ENCODE measurements around the gene CLPX.

Gene CLPX

DNA sequence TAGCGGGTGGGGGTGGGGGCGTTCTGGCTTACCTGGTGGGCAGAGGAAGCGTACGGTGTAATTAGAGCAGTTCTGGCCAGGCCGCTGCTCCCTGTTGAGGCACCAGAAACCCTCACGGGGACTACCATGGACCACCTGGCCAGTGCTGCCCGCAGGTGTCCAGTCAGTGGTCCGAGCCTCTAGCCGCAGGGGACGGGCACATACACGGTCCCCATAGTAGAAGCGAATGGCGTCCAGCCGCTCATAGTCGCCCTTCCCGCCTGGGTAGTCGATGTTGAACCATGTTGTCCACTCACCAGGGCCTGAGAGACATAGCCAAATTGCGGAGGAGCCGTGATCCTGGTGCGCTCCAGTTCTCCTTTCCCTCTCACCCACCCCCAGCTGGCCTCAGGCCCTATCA is 21.6 kb upstream of the CLPX start:
- DNase-seq (ENCODE audit: low read depth), result no peak
- TF ChIP-seq, protein P1, sequence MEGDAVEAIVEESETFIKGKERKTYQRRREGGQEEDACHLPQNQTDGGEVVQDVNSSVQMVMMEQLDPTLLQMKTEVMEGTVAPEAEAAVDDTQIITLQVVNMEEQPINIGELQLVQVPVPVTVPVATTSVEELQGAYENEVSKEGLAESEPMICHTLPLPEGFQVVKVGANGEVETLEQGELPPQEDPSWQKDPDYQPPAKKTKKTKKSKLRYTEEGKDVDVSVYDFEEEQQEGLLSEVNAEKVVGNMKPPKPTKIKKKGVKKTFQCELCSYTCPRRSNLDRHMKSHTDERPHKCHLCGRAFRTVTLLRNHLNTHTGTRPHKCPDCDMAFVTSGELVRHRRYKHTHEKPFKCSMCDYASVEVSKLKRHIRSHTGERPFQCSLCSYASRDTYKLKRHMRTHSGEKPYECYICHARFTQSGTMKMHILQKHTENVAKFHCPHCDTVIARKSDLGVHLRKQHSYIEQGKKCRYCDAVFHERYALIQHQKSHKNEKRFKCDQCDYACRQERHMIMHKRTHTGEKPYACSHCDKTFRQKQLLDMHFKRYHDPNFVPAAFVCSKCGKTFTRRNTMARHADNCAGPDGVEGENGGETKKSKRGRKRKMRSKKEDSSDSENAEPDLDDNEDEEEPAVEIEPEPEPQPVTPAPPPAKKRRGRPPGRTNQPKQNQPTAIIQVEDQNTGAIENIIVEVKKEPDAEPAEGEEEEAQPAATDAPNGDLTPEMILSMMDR (conservative IDR thresholded peaks at IDR 0.05; ENCODE audit: low read depth, low read length), result no peak
- H3K4me3 ChIP-seq (ENCODE audit: low read length), result no peak overlapping the region

DNA sequence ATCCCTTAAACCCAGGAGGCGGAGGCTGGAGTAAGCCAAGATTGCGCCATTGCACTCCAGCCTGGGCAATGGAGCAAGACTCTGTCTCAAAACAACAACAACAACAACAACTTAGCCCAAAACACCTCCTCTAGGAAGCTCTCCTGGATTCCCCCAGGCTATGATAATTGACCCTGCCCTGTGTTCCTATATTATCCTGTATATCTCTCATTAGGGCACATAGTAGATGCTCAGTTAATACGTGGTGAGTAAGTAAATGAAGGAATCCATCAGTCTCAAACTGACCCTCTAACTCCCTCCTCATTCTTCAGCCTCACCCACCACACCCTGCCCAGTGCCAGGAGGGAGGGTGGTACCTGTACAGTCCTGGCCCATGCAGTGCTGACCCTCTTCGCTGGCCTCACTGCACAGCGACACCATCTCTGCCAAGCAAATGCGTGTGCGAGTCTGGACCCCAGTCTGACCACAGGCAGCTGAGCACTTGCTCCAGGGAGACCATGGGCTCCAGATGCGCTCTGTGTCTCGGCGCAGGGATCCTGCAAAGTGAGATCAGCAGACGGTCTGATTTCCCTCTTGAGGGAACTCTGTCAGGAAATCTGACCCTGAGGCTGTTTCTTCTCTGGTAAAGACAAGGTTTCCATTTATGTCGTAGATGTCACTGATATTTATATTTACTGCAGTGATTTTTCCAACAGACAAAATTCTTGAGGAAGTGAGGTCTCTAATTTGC is 20.0 kb upstream of the CLPX start:
- TF ChIP-seq, protein P1 (conservative IDR thresholded peaks at IDR 0.05; ENCODE audit: low read depth, low read length), result no peak
- no peak for DNase-seq (ENCODE audit: low read depth)
- no peak overlapping the region for H3K4me3 ChIP-seq (ENCODE audit: low read length)

DNA sequence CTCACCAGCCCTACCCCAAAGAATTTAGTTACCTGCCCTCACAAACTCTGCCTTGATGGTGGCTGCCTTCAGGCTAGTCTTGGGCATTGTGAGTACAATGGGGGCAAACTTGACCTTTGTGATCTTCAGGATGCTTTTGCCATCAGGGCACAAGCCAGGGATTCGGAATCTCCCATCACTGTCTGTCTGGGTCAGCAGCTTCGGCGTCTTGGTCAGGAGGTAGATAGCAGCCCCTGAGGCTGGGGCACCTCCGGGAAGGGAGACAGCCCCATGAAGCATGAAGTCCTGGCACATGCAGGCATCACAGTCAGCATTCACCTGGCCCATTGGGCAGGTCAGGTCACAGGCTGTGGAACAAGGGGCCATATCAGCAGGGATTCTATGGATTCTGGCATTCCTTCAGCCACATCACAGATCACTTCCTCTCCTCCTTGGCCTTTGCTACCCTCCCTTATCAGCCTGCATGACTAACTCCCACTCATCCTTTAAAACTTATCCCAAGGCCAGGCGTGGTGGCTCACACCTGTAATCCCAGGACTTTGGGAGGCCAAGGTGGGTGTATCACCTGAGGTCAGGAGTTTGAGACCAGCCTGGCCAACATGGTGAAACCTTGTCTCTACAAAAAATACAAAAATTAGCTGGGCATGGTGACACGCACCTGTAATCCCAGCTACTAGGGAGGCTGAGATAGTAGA is 19.2 kb upstream of the CLPX start:
- no peak for DNase-seq (ENCODE audit: low read depth)
- TF ChIP-seq, protein P1 (conservative IDR thresholded peaks at IDR 0.05; ENCODE audit: low read depth, low read length), result no peak

DNA sequence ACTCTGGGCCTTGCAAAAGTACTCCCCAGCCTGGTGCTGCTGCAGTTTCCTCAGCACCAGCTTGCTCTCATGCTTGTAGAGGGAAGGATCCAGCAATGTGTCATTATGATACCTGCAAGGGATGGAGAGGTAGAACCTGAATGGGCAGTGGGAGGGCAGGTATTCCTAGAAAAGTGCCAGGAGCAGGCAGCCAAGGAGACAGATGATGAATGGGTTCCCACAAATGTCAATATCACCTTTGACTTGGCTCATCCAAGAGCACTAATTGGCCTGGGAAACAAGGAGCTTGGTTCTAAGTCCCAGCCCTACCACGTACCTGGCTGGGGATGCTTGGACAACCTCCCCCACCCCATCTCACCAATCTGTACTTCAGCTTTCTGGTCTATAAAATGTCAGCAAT is 16.8 kb upstream of the CLPX start:
- DNase-seq (ENCODE audit: low read depth), result no peak
- TF ChIP-seq, protein P1 (conservative IDR thresholded peaks at IDR 0.05; ENCODE audit: low read depth, low read length), result no peak
- no peak overlapping the region for H3K4me3 ChIP-seq (ENCODE audit: low read length)

More for the DNA sequence above, 19.2 kb upstream of the CLPX start:
- H3K4me3 ChIP-seq (ENCODE audit: low read length), result no peak overlapping the region

DNA sequence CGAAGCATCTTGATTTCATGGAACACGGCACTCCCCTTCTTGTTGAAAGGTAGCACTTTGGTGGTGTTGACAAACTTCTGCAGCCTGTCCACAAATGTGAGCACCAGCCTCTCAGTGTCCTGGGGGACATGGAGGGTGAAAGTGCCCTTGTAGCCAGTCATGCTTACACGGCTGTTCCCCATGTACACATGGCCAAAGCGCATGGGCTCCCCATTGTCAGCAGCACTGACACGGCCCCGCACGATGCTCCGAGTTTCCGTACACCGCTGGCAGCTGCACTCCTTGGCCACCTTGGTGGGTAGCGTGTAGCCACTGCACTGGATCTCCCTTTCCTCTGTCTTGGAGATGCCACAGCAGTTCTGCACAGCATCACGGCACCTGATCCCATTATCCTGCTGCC is 13.4 kb upstream of the CLPX start:
- TF ChIP-seq, protein P1 (conservative IDR thresholded peaks at IDR 0.05; ENCODE audit: low read depth, low read length), result no peak
- no peak for DNase-seq (ENCODE audit: low read depth)
- no peak overlapping the region for H3K4me3 ChIP-seq (ENCODE audit: low read length)

DNA sequence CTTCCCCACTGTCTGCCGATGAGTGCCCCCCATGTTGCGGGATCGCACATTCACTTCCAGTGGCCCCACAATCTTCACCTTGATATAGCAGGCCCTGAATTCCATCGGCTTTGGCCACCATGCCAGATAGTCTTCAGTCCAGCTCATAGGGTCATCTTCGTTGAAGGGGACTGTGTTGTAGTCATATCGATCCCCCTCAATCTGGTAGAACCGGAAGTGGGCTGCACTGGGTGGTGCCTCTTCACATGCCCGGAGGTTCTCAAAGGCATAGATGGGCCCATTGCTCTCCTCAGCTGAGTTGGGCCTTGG is 12.1 kb upstream of the CLPX start:
- DNase-seq (ENCODE audit: low read depth), result no peak
- TF ChIP-seq, protein P1 (conservative IDR thresholded peaks at IDR 0.05; ENCODE audit: low read depth, low read length), result no peak
- no peak overlapping the region for H3K4me3 ChIP-seq (ENCODE audit: low read length)

All from retinal pigment epithelial cell (primary cell).